Measurements from ENCODE around the gene CWC25. TPM values are rescaled to one million over a fixed set of nuclear protein-coding genes. Genes with fewer than 3 reads are reported as not detected.
"Not testable (repeated sequence)": the region's sequence is repeated elsewhere in the genome, so short reads cannot be mapped to it uniquely, and the experiment has no call there.

The CWC25 gene
- total RNA-seq, 1 donor from 2014 or later, result 65.2 TPM

- Histone ChIP-seq H3K4me3 (peak overlapping the region; percentile 86 to 97), H3K27ac (peak overlapping the region; percentile 94 to 96), H3K36me3 (no peaks in the 10 kb centered on the region), H3K4me1 (peaks cover 10 to 26% of the 10 kb centered on the region in 2 donors), H3K27me3 (no peaks in the 10 kb centered on the region), H3K9me3 (no peaks in the 10 kb centered on the region)
- TF ChIP-seq CTCF (IDR thresholded peaks at IDR 0.05), result no peak
- intact Hi-C loops (cut with DNase I), result loop anchor here (2.0 to 5.0 kb wide), 3 partner anchors 113 to 1059 kb away; partner anchors contain the start of genes LRRC3C, ORMDL3 and PSMB3
- peak in 1 of 2 donors; percentile 88 for DNase-seq (ENCODE audit: low spot score in 2 of 2)
Observed at GRCh38 chr17:38867968-38868816, 43.1 kb upstream of the CWC25 start.

- DNase-seq (ENCODE audit: low spot score in 2 of 2), result no peak
- TF ChIP-seq CTCF (IDR thresholded peaks at IDR 0.05), result peak in 1 of 3 experiments; percentile 11
- Histone ChIP-seq H3K4me3 (peak overlapping the region; percentile 23 to 86), H3K4me1 (peaks cover 4 to 17% of the 10 kb centered on the region in 2 donors), H3K9me3 (no peaks in the 10 kb centered on the region), H3K27me3 (no peaks in the 10 kb centered on the region), H3K27ac (peak overlapping the region; percentile 94 to 96), H3K36me3 (no peaks in the 10 kb centered on the region)
- intact Hi-C loops (cut with DNase I), result loop anchor here (5.0 kb wide), 1 partner anchor 1060 kb away; the partner anchor contains the start of genes LRRC3C and ORMDL3
Observed at GRCh38 chr17:38867179-38867967, 42.3 kb upstream of the CWC25 start.

- DNase-seq (ENCODE audit: low spot score in 2 of 2), result no peak
- Histone ChIP-seq H3K4me3 (no peak overlapping the region), H3K27ac (no peak overlapping the region), H3K9me3 (no peaks in the 10 kb centered on the region), H3K36me3 (no peaks in the 10 kb centered on the region), H3K27me3 (no peaks in the 10 kb centered on the region), H3K4me1 (peaks cover 0 to 11% of the 10 kb centered on the region in 2 donors)
- intact Hi-C loops (cut with DNase I), result loop anchor here (5.0 kb wide), 1 partner anchor 1062 kb away; the partner anchor contains the start of genes LRRC3C and ORMDL3
- no peak for TF ChIP-seq CTCF (IDR thresholded peaks at IDR 0.05)
Observed at GRCh38 chr17:38864636-38865398, 39.7 kb upstream of the CWC25 start.

- Histone ChIP-seq H3K4me1 (no peaks in the 10 kb centered on the region), H3K36me3 (no peaks in the 10 kb centered on the region), H3K27ac (no peak overlapping the region), H3K27me3 (no peaks in the 10 kb centered on the region), H3K9me3 (no peaks in the 10 kb centered on the region), H3K4me3 (no peak overlapping the region)
- intact Hi-C loops (cut with DNase I), result no loop called here
- DNase-seq (ENCODE audit: low spot score in 2 of 2), result no peak
- TF ChIP-seq CTCF (IDR thresholded peaks at IDR 0.05), result no peak
Observed at GRCh38 chr17:38861399-38861843, 36.3 kb upstream of the CWC25 start.

- Histone ChIP-seq H3K27me3 (no peaks in the 10 kb centered on the region), H3K9me3 (no peaks in the 10 kb centered on the region), H3K27ac (no peak overlapping the region), H3K4me1 (peaks cover 5 to 12% of the 10 kb centered on the region in 2 donors), H3K4me3 (no peak overlapping the region), H3K36me3 (peaks cover 3 to 8% of the 10 kb centered on the region in 2 donors)
- intact Hi-C loops (cut with DNase I), result no loop called here
- no peak for TF ChIP-seq CTCF (IDR thresholded peaks at IDR 0.05)
- no peak for DNase-seq (ENCODE audit: low spot score in 2 of 2)
Observed at GRCh38 chr17:38857271-38857670, 32.1 kb upstream of the CWC25 start.

- H3K9me3 ChIP-seq; intact Hi-C loops (cut with DNase I); DNase-seq (ENCODE audit: low spot score in 2 of 2); H3K27me3 ChIP-seq; H3K27ac ChIP-seq; H3K4me3 ChIP-seq: not testable (repeated sequence)
- Histone ChIP-seq H3K36me3 (peaks cover 23 to 28% of the 10 kb centered on the region in 2 donors), H3K4me1 (peaks cover 13 to 19% of the 10 kb centered on the region in 2 donors)
Observed at GRCh38 chr17:38855101-38855714, 30.1 kb upstream of the CWC25 start.
